GM08714 (cell line): ENCODE measurements around the gene FAHD1.

Source experiments
- H3K4me3 ChIP-seq: fragments of 200-500 bp; sonication (Bioruptor generic); 2 replicates; pipeline ENCODE4 v1.5.1; 2014; ENCODE audit warnings: mild to moderate bottlenecking, low read length, inconsistent platforms
- ZNF274 ChIP-seq: IDR thresholded peaks from 2 replicates; pipeline ENCODE4 v1.6.1; 2012; ENCODE audit warnings: mild to moderate bottlenecking, low read depth, low read length

Gene FAHD1

GRCh38 chr16:1831186-1832075 lies 4.4 kb downstream of the FAHD1 start:
- no peak overlapping the region for H3K4me3 ChIP-seq
- no peak for TF ChIP-seq ZNF274

GRCh38 chr16:1832838-1833454 lies 5.9 kb downstream of the FAHD1 start:
- no peak overlapping the region for H3K4me3 ChIP-seq
- TF ChIP-seq ZNF274: no peak

- TF ChIP-seq ZNF274: no peak
- H3K4me3 ChIP-seq: no peak overlapping the region
Measured at GRCh38 chr16:1834096-1834495, 7.1 kb downstream of the FAHD1 start.

- TF ChIP-seq ZNF274: no peak
- no peak overlapping the region for H3K4me3 ChIP-seq
Measured at GRCh38 chr16:1839554-1839953, 12.5 kb downstream of the FAHD1 start.

- no peak for TF ChIP-seq ZNF274
- no peak overlapping the region for H3K4me3 ChIP-seq
Measured at GRCh38 chr16:1845985-1846384, 19.0 kb downstream of the FAHD1 start.

- no peak for TF ChIP-seq ZNF274
- H3K4me3 ChIP-seq: no peak overlapping the region
Measured at GRCh38 chr16:1846416-1846815, 19.4 kb downstream of the FAHD1 start.

GRCh38 chr16:1850981-1851380 lies 24.0 kb downstream of the FAHD1 start:
- TF ChIP-seq ZNF274: no peak
- H3K4me3 ChIP-seq: no peak overlapping the region

GRCh38 chr16:1851793-1852192 lies 24.8 kb downstream of the FAHD1 start:
- TF ChIP-seq ZNF274: no peak
- no peak overlapping the region for H3K4me3 ChIP-seq

- TF ChIP-seq ZNF274: no peak
- H3K4me3 ChIP-seq: no peak overlapping the region
Measured at GRCh38 chr16:1857433-1858097, 30.6 kb downstream of the FAHD1 start.

- no peak for TF ChIP-seq ZNF274
- no peak overlapping the region for H3K4me3 ChIP-seq
Measured at GRCh38 chr16:1858189-1858865, 31.3 kb downstream of the FAHD1 start.

- no peak for TF ChIP-seq ZNF274
- no peak overlapping the region for H3K4me3 ChIP-seq
Measured at GRCh38 chr16:1859650-1860049, 32.6 kb downstream of the FAHD1 start.

- no peak for TF ChIP-seq ZNF274
- no peak overlapping the region for H3K4me3 ChIP-seq
Measured at GRCh38 chr16:1861730-1862129, 34.7 kb downstream of the FAHD1 start.

GRCh38 chr16:1862394-1862793 lies 35.4 kb downstream of the FAHD1 start:
- TF ChIP-seq ZNF274: no peak
- H3K4me3 ChIP-seq: no peak overlapping the region
